HCT116 (cell line): ENCODE measurements around the gene FNIP2.

ENCODE experiments used
- EGR1 ChIP-seq: IDR thresholded peaks from 2 replicates; pipeline ENCODE4 v1.6.1; 2012; ENCODE audit warnings: low read depth
- EZH2phosphoT487 ChIP-seq: fragments of 200-600 bp; IDR thresholded peaks from 2 replicates; pipeline ENCODE4 v1.6.1; 2018; ENCODE audit warnings: antibody characterized with exemption, borderline replicate concordance
- MAX ChIP-seq: IDR thresholded peaks from 2 replicates; pipeline ENCODE4 v1.6.1; 2012
- RAD21 ChIP-seq: IDR thresholded peaks from 2 replicates; pipeline ENCODE4 v1.6.1; 2012; ENCODE audit warnings: low read depth, mild to moderate bottlenecking
- SIN3A ChIP-seq: IDR thresholded peaks from 2 replicates; pipeline ENCODE4 v1.6.1; 2012; ENCODE audit warnings: low read depth
- SP1 ChIP-seq: IDR thresholded peaks from 2 replicates; pipeline ENCODE4 v1.6.1; 2012; ENCODE audit warnings: low read depth
- SRF ChIP-seq: IDR thresholded peaks from 2 replicates; pipeline ENCODE4 v1.6.1; 2012; ENCODE audit warnings: low read depth
- TF ChIP-seq, protein P1 (sequence below), 3 experiments: fragments of 200-600 bp in 1 of 3; sonication (generic) in 1 of 3; IDR thresholded peaks in 2 of 3; conservative IDR thresholded peaks in 1 of 3; 2 replicates each; pipeline ENCODE4 v1.5.1; 2012 to 2017; ENCODE audit warnings: low read depth in 2 of 3, low read length in 2 of 3, antibody characterized with exemption in 1 of 3, borderline replicate concordance in 1 of 3, control low read depth in 1 of 3, mild to moderate bottlenecking in 1 of 3, mixed read lengths in 1 of 3, mixed run types in 1 of 3, moderate library complexity in 1 of 3; ENCODE audit not compliant: insufficient read depth in 1 of 3
- TF ChIP-seq, protein P2 (sequence below): IDR thresholded peaks from 2 replicates; pipeline ENCODE4 v1.6.1; 2012; ENCODE audit warnings: low read depth
- TF ChIP-seq, protein P3 (sequence below): IDR thresholded peaks from 2 replicates; pipeline ENCODE4 v1.6.1; 2012

GRCh38 chr4:158850800-158851644 is 82.2 kb downstream of the FNIP2 start:
- TF ChIP-seq, protein P1, sequence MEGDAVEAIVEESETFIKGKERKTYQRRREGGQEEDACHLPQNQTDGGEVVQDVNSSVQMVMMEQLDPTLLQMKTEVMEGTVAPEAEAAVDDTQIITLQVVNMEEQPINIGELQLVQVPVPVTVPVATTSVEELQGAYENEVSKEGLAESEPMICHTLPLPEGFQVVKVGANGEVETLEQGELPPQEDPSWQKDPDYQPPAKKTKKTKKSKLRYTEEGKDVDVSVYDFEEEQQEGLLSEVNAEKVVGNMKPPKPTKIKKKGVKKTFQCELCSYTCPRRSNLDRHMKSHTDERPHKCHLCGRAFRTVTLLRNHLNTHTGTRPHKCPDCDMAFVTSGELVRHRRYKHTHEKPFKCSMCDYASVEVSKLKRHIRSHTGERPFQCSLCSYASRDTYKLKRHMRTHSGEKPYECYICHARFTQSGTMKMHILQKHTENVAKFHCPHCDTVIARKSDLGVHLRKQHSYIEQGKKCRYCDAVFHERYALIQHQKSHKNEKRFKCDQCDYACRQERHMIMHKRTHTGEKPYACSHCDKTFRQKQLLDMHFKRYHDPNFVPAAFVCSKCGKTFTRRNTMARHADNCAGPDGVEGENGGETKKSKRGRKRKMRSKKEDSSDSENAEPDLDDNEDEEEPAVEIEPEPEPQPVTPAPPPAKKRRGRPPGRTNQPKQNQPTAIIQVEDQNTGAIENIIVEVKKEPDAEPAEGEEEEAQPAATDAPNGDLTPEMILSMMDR (IDR thresholded peaks at IDR 0.05 in 2 of 3, conservative IDR thresholded peaks at IDR 0.05 in 1 of 3; ENCODE audit: borderline replicate concordance in 1 of 3, insufficient read depth in 1 of 3, low read depth in 2 of 3, low read length in 2 of 3), result peak; percentile 55 to 71 (median 66); a peak in 5 of 6 replicates
- TF ChIP-seq EZH2phosphoT487, result no peak
- no peak for TF ChIP-seq SP1
- peak; percentile 65 for TF ChIP-seq RAD21
- no peak for TF ChIP-seq MAX
- TF ChIP-seq, protein P2, sequence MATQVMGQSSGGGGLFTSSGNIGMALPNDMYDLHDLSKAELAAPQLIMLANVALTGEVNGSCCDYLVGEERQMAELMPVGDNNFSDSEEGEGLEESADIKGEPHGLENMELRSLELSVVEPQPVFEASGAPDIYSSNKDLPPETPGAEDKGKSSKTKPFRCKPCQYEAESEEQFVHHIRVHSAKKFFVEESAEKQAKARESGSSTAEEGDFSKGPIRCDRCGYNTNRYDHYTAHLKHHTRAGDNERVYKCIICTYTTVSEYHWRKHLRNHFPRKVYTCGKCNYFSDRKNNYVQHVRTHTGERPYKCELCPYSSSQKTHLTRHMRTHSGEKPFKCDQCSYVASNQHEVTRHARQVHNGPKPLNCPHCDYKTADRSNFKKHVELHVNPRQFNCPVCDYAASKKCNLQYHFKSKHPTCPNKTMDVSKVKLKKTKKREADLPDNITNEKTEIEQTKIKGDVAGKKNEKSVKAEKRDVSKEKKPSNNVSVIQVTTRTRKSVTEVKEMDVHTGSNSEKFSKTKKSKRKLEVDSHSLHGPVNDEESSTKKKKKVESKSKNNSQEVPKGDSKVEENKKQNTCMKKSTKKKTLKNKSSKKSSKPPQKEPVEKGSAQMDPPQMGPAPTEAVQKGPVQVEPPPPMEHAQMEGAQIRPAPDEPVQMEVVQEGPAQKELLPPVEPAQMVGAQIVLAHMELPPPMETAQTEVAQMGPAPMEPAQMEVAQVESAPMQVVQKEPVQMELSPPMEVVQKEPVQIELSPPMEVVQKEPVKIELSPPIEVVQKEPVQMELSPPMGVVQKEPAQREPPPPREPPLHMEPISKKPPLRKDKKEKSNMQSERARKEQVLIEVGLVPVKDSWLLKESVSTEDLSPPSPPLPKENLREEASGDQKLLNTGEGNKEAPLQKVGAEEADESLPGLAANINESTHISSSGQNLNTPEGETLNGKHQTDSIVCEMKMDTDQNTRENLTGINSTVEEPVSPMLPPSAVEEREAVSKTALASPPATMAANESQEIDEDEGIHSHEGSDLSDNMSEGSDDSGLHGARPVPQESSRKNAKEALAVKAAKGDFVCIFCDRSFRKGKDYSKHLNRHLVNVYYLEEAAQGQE, result no peak
- no peak for TF ChIP-seq EGR1
- TF ChIP-seq, protein P3, sequence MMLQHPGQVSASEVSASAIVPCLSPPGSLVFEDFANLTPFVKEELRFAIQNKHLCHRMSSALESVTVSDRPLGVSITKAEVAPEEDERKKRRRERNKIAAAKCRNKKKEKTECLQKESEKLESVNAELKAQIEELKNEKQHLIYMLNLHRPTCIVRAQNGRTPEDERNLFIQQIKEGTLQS, result no peak
- no peak for TF ChIP-seq SRF
- TF ChIP-seq SIN3A, result no peak
